CD4-positive, alpha-beta T cell treated with Interleukin-4 for 1 hour (primary cell): ENCODE results near the gene MYL9.

Experiments
- DNase-seq, 2 donors: peaks; one replicate each; pipeline ENCODE4 v3.0.0-alpha.2; 2020 to 2022

The MYL9 gene

GRCh38 chr20:36526521-36527011, 14.8 kb upstream of the MYL9 start:
- no peak for DNase-seq

DNA sequence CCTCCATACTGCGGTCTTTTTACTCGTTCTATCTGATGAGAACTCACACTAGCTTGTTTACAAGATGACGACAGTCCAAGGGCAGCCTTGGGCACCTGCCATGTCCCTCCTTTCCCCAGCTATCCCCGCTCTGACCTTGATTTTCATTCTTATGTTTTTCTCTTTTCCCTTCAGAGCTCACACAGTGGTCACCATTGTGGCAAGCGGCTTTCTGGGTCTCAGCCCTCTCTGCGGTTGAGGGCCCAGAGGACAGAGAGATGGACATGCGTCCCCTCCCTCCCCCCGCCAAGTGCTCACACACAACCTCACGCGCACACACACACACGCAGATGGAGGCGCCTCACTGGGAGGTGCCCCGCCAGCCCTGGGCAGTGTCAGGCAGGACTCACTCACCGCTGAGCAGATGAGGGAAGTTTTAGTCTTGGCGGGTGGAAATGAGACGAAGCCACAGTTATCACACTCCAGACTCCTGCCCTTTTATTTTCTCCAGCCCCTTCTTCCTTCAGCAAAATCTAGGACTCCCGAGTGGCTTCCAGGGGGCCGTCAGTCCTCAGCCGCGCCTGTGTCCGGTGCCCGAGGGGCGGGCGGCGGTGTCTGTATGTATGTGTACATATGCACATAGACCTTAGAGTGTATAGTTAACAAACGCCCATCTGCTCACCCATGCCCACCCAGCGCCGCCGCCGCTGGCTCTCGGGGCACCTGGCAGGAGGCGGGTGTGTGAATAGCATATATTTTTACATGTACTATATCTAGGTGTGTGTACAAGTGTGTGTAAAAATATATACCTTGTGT, 13.8 kb upstream of the MYL9 start:
- DNase-seq = no peak

DNA sequence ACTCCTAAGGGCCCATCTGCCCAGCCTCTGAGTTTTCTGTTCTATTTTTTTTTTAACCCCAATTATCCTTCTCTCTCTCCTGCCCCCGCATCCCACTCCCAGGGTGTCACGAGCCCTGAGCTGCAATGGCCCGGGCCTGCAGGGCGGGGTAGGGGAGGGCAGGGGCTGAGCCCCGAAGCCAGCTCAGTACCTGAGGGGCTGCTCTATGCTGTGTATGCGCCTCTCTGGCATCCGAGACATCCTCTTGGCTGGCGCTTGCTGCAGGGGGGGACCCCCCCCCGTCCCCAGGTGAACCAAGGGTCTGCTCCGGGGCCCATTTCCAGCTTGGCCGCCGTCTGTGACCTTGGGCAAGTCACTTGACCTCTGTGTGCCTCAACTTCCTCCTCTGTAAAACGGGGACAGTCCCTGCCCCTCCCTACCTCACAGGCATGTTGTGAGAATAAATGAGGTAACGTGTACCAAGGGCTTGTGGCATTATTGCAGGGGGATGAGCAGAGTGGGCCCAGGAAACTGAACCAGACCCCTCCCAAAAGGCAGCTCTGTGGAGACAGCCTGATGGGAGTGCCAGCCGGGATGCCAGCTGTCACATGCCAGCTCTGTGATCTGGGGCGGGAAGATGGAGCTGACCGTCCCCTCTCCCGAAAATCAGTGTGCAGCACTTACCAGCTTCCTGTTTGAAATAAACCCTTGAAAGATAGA, 13.0 kb upstream of the MYL9 start:
- no peak for DNase-seq

- DNase-seq = no peak
Observed at GRCh38 chr20:36528875-36529417, 12.4 kb upstream of the MYL9 start.

DNA sequence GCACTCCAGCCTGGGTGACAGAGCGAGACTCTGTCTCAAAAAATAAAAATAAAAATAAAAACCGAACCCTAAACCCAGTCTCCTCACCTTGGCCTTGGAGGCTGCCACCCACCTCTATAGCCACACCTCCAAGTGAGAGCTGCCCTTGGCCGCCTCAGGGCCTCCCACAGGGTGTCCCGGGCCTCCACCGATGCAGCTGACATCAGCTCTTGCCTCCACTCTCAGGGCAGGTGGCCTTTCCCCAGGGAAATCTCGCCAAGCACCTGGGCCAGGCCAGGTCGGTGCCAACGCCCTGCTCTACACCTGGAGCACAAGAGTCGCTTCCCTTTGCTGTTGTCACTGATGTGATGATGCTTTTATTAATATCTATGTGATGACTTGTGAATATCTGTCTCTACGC, 8.9 kb upstream of the MYL9 start:
- DNase-seq = no peak

DNA sequence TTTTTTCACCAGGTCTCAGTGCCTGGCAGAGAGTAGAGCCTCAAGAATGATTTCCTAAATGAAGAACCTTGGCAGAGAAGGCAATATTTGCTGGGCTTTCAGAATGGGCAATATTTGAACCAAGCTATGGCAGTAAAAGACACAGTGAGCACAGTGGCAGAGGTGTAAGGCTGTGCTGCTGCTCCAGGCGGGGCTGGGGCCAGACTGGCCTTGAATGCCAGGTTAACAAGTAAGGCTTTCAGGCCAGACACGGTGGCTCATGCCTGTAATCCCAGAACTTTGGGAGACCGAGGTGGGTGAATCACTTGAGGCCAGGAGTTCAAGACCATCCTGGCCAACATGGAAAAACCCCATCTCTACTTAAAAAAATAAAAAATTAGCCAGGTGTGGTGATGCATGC, 8.5 kb upstream of the MYL9 start:
- no peak for DNase-seq

DNA sequence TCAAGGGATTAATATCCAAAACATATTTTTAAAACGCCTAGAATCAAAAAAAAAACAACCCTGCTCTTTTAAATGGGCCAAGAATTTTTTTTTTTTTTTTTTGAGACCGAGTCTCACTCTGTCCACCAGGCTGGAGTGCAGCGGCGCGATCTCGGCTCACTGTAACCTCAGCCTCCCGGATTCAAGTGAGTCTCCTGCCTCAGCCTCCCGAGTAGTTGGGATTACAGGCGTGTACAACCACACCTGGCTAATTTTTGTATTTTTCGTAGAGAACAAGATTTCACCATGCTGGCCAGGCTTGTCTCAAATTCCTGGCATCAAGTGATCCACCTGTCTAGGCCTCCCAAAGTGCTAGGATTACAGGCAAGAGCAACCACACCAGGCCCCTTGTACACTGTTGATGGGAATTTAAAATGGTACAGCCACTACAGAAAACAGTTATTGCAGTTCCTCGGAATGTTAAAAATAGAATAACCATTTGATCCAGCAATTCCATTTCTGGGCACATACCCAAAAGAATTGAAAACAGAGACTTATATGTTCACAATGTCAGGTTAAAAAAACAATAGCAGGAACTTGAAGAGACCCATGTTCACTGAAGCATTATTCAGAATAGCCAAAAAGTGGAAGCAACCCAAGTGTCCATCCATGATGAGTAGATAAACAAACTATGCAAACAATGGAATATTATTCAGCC, 3.1 kb upstream of the MYL9 start:
- DNase-seq = no peak

- DNase-seq = no peak
Observed at GRCh38 chr20:36540551-36541211, 638 bp upstream of the MYL9 start.

GRCh38 chr20:36541768-36542488, 609 bp downstream of the MYL9 start:
- no peak for DNase-seq

GRCh38 chr20:36542516-36543183, 1.3 kb downstream of the MYL9 start:
- no peak for DNase-seq

DNA sequence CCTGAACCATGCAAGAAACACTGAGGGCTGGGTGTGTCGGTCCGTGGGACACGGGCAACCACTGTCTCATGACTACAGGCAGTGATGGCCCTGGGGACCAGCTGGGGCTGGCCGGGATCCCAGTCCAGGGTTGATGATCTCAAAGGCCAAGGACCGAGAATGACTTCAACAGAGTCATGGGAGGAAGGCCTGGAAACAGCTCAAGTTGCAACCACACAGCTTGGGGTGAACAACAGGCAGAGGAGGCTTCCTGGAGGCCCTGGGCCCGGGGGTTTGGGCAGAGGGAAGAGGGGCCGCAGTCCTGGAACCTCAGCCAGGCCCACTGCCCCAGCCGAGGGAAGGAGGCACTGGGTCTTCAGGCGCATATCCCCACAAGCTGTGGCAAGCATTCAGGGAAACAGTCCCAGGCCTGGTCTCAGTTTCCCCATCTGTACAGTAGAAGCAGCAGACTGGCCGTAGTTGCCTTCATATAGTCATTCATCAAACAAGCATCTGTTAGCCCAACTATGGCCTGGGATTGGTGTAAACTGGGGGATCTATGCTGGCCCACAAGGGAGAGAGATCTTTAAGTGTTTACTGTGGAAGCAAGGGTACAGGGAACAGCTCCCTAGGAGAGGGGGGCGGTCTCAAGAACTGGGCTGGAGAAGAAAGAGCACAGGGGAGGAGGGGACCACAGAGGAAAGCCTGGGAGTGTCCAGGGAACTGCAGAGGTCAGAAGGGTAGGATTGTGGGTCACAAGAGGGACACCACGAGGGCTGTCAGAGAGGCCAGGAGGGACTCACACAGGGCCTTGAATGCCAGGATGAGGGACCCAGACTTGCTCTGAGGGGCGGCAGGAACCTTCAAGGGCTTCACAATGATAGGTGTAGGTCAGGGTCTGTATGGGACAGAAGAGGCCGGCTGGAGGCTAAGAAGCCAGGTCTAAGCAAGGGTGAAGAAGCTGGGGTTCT, 2.1 kb downstream of the MYL9 start:
- no peak for DNase-seq

DNA sequence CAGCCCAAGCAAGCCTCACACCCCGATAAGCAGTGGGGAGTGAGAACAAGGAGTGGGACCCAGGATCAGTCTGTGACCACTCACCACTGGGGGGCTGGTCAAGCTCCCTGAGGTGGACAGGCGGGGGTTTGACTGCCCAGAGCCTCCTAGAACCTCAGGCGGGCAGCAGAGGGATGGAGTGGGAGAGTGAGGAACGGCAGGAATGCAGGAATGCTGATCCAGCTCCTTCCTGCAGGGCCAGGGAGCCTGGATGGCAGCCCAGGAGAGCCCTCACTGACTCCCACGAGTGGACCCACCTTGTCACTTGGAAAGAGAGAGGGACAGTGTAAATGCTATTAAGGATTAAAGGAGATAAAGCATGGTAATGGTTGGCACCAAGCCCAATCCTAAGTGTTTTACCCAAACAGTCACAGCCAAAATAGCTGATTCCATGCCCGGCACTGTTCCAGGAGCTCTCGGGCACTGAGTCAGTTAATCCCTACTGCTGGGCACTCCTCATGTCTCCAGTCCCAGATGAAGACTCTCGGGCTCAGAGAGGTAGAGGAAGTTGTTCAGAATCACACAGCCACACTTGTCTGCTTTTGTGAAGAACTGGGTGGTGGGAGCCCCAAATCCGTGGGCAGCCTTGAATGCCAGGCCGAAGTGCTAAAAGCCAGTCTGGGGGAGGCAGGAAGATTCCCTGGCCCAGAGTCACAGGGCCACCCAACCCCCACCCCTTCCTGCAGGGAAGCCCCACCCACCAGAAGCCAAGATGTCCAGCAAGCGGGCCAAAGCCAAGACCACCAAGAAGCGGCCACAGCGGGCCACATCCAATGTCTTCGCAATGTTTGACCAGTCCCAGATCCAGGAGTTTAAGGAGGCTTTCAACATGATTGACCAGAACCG, 3.1 kb downstream of the MYL9 start:
- no peak for DNase-seq

DNA sequence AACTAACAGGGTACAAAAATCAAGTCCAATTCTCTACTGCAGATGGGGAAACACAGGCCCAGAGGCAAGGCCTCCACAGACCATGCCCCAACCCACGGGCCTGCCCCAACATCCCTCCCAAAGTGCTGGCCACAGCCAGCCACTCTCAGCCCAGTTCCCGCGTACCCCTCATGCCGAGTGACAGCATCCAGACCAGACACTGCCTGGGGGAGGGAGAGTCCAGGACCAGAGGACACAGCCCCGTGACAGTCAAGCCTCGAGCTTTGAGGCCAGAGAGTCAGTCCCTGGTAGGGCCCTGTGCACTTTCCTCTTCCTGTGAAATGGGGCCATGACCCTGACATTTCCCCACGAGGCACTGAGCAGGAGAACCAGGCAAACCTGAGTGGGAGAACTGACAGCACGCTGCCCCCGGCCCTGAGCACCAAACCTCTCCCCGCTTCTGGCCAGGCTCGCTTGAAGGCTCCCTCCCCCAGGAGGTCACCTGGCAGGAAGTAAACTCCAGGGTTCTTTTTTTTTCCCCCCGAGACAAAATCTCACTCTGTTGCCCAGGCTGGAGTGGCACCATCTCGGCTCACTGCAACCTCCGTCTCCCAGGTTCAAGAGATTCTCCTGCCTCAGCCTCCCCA, 4.9 kb downstream of the MYL9 start:
- no peak for DNase-seq

- DNase-seq = no peak
Observed at GRCh38 chr20:36547186-36548005, 6.1 kb downstream of the MYL9 start.

GRCh38 chr20:36548006-36548315, 6.6 kb downstream of the MYL9 start:
- DNase-seq = no peak

DNA sequence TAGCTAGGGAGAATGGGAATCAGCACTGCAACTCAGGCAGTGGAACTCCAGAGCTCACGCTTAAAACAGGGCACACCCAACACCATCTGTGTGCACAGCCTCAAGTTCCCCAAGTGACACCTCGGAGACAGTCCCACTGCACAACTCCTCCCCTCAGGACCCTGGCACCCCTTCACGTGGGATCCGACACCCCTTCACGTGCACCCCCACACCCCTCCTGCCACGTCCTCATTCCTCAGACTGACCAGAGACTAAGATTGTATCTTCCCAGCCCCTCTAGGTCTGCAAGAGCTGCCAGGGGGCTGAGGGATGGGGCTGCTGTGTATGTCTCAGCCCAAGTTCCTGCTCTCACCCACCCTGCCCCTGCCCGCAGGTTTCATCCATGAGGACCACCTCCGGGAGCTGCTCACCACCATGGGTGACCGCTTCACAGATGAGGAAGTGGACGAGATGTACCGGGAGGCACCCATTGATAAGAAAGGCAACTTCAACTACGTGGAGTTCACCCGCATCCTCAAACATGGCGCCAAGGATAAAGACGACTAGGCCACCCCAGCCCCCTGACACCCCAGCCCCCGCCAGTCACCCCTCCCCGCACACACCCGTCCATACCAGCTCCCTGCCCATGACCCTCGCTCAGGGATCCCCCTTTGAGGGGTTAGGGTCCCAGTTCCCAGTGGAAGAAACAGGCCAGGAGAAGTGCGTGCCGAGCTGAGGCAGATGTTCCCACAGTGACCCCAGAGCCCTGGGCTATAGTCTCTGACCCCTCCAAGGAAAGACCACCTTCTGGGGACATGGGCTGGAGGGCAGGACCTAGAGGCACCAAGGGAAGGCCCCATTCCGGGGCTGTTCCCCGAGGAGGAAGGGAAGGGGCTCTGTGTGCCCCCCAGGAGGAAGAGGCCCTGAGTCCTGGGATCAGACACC, 7.6 kb downstream of the MYL9 start:
- no peak for DNase-seq

DNA sequence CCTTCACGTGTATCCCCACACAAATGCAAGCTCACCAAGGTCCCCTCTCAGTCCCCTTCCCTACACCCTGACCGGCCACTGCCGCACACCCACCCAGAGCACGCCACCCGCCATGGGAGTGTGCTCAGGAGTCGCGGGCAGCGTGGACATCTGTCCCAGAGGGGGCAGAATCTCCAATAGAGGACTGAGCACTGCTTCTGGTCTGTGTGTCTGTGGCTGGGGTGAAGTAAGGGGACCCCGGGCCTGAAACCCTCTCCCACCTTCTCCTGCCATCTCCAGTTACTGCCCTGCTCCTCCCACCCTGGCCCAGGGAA, 8.3 kb downstream of the MYL9 start:
- no peak for DNase-seq
